Measurements from ENCODE around the gene ADGRD2.
"Not testable (repeated sequence)": the region's sequence is repeated elsewhere in the genome, so short reads cannot be mapped to it uniquely, and the experiment has no call there.

Gene ADGRD2

GRCh38 chr9:124419832-124420489 is 30.3 kb upstream of the ADGRD2 start:
- Histone ChIP-seq H3K27ac (ENCODE audit: insufficient read depth, low read length, poor library complexity, severe bottlenecking) (no peak overlapping the region), H3K4me3 (ENCODE audit: insufficient read depth, low read depth, low read length, poor library complexity, severe bottlenecking) (no peak overlapping the region), H3K4me1 (ENCODE audit: control insufficient read depth, insufficient read depth, low read length, poor library complexity, severe bottlenecking) (peaks cover under 1% of the 10 kb centered on the region), H3K27me3 (replicated peaks; ENCODE audit: control insufficient read depth, insufficient read depth, low read length, poor library complexity, severe bottlenecking) (no peaks in the 10 kb centered on the region), H3K9me3 (ENCODE audit: control insufficient read depth, low read length) (no peaks in the 10 kb centered on the region), H3K36me3 (ENCODE audit: control insufficient read depth, insufficient read depth, low read length) (no peaks in the 10 kb centered on the region)
- no peak for DNase-seq

- H3K27me3 ChIP-seq (replicated peaks; ENCODE audit: control insufficient read depth, insufficient read depth, low read length, poor library complexity, severe bottlenecking), result no peaks in the 10 kb centered on the region
- no peak overlapping the region for H3K27ac ChIP-seq (ENCODE audit: insufficient read depth, low read length, poor library complexity, severe bottlenecking)
- no peaks in the 10 kb centered on the region for H3K4me1 ChIP-seq (ENCODE audit: control insufficient read depth, insufficient read depth, low read length, poor library complexity, severe bottlenecking)
- no peaks in the 10 kb centered on the region for H3K9me3 ChIP-seq (ENCODE audit: control insufficient read depth, low read length)
- no peaks in the 10 kb centered on the region for H3K36me3 ChIP-seq (ENCODE audit: control insufficient read depth, insufficient read depth, low read length)
- no peak for DNase-seq
- no peak overlapping the region for H3K4me3 ChIP-seq (ENCODE audit: insufficient read depth, low read depth, low read length, poor library complexity, severe bottlenecking)
Measured at GRCh38 chr9:124420991-124421543, 29.2 kb upstream of the ADGRD2 start.

GRCh38 chr9:124423155-124423554 is 27.1 kb upstream of the ADGRD2 start:
- Histone ChIP-seq H3K36me3 (ENCODE audit: control insufficient read depth, insufficient read depth, low read length) (no peaks in the 10 kb centered on the region), H3K4me1 (ENCODE audit: control insufficient read depth, insufficient read depth, low read length, poor library complexity, severe bottlenecking) (no peaks in the 10 kb centered on the region), H3K27me3 (replicated peaks; ENCODE audit: control insufficient read depth, insufficient read depth, low read length, poor library complexity, severe bottlenecking) (no peaks in the 10 kb centered on the region), H3K9me3 (ENCODE audit: control insufficient read depth, low read length) (no peaks in the 10 kb centered on the region), H3K27ac (ENCODE audit: insufficient read depth, low read length, poor library complexity, severe bottlenecking) (no peak overlapping the region), H3K4me3 (ENCODE audit: insufficient read depth, low read depth, low read length, poor library complexity, severe bottlenecking) (no peak overlapping the region)
- no peak for DNase-seq

GRCh38 chr9:124423591-124423990 is 26.7 kb upstream of the ADGRD2 start:
- DNase-seq, result no peak
- Histone ChIP-seq H3K27ac (ENCODE audit: insufficient read depth, low read length, poor library complexity, severe bottlenecking) (no peak overlapping the region), H3K4me3 (ENCODE audit: insufficient read depth, low read depth, low read length, poor library complexity, severe bottlenecking) (no peak overlapping the region), H3K4me1 (ENCODE audit: control insufficient read depth, insufficient read depth, low read length, poor library complexity, severe bottlenecking) (no peaks in the 10 kb centered on the region), H3K36me3 (ENCODE audit: control insufficient read depth, insufficient read depth, low read length) (no peaks in the 10 kb centered on the region), H3K9me3 (ENCODE audit: control insufficient read depth, low read length) (no peaks in the 10 kb centered on the region), H3K27me3 (replicated peaks; ENCODE audit: control insufficient read depth, insufficient read depth, low read length, poor library complexity, severe bottlenecking) (no peaks in the 10 kb centered on the region)

GRCh38 chr9:124425733-124426132 is 24.5 kb upstream of the ADGRD2 start:
- H3K27ac ChIP-seq (ENCODE audit: insufficient read depth, low read length, poor library complexity, severe bottlenecking); H3K36me3 ChIP-seq (ENCODE audit: control insufficient read depth, insufficient read depth, low read length); H3K27me3 ChIP-seq (replicated peaks; ENCODE audit: control insufficient read depth, insufficient read depth, low read length, poor library complexity, severe bottlenecking); H3K9me3 ChIP-seq (ENCODE audit: control insufficient read depth, low read length); H3K4me1 ChIP-seq (ENCODE audit: control insufficient read depth, insufficient read depth, low read length, poor library complexity, severe bottlenecking); H3K4me3 ChIP-seq (ENCODE audit: insufficient read depth, low read depth, low read length, poor library complexity, severe bottlenecking); DNase-seq: not testable (repeated sequence)

GRCh38 chr9:124426361-124426760 is 23.9 kb upstream of the ADGRD2 start:
- H3K4me3 ChIP-seq (ENCODE audit: insufficient read depth, low read depth, low read length, poor library complexity, severe bottlenecking), result no peak overlapping the region
- no peak for DNase-seq

GRCh38 chr9:124427281-124427680 is 23.0 kb upstream of the ADGRD2 start:
- Histone ChIP-seq H3K27me3 (replicated peaks; ENCODE audit: control insufficient read depth, insufficient read depth, low read length, poor library complexity, severe bottlenecking) (no peaks in the 10 kb centered on the region), H3K9me3 (ENCODE audit: control insufficient read depth, low read length) (no peaks in the 10 kb centered on the region), H3K27ac (ENCODE audit: insufficient read depth, low read length, poor library complexity, severe bottlenecking) (no peak overlapping the region), H3K36me3 (ENCODE audit: control insufficient read depth, insufficient read depth, low read length) (no peaks in the 10 kb centered on the region), H3K4me3 (ENCODE audit: insufficient read depth, low read depth, low read length, poor library complexity, severe bottlenecking) (no peak overlapping the region), H3K4me1 (ENCODE audit: control insufficient read depth, insufficient read depth, low read length, poor library complexity, severe bottlenecking) (no peaks in the 10 kb centered on the region)
- DNase-seq, result no peak

More at GRCh38 chr9:124426361-124426760, 23.9 kb upstream of the ADGRD2 start:
- Histone ChIP-seq H3K9me3 (ENCODE audit: control insufficient read depth, low read length) (no peaks in the 10 kb centered on the region), H3K36me3 (ENCODE audit: control insufficient read depth, insufficient read depth, low read length) (no peaks in the 10 kb centered on the region), H3K27ac (ENCODE audit: insufficient read depth, low read length, poor library complexity, severe bottlenecking) (no peak overlapping the region), H3K4me1 (ENCODE audit: control insufficient read depth, insufficient read depth, low read length, poor library complexity, severe bottlenecking) (no peaks in the 10 kb centered on the region), H3K27me3 (replicated peaks; ENCODE audit: control insufficient read depth, insufficient read depth, low read length, poor library complexity, severe bottlenecking) (no peaks in the 10 kb centered on the region)

GRCh38 chr9:124428751-124429529 is 21.3 kb upstream of the ADGRD2 start:
- no peaks in the 10 kb centered on the region for H3K9me3 ChIP-seq (ENCODE audit: control insufficient read depth, low read length)
- no peak overlapping the region for H3K4me3 ChIP-seq (ENCODE audit: insufficient read depth, low read depth, low read length, poor library complexity, severe bottlenecking)
- H3K27ac ChIP-seq (ENCODE audit: insufficient read depth, low read length, poor library complexity, severe bottlenecking), result no peak overlapping the region
- no peaks in the 10 kb centered on the region for H3K27me3 ChIP-seq (replicated peaks; ENCODE audit: control insufficient read depth, insufficient read depth, low read length, poor library complexity, severe bottlenecking)
- no peaks in the 10 kb centered on the region for H3K36me3 ChIP-seq (ENCODE audit: control insufficient read depth, insufficient read depth, low read length)
- DNase-seq, result no peak
- H3K4me1 ChIP-seq (ENCODE audit: control insufficient read depth, insufficient read depth, low read length, poor library complexity, severe bottlenecking), result no peaks in the 10 kb centered on the region

- Histone ChIP-seq H3K36me3 (ENCODE audit: control insufficient read depth, insufficient read depth, low read length) (no peaks in the 10 kb centered on the region), H3K9me3 (ENCODE audit: control insufficient read depth, low read length) (no peaks in the 10 kb centered on the region)
Measured at GRCh38 chr9:124429530-124429867, 20.8 kb upstream of the ADGRD2 start.

GRCh38 chr9:124436320-124436719 is 13.9 kb upstream of the ADGRD2 start:
- H3K27ac ChIP-seq (ENCODE audit: insufficient read depth, low read length, poor library complexity, severe bottlenecking), result no peak overlapping the region
- no peak overlapping the region for H3K4me3 ChIP-seq (ENCODE audit: insufficient read depth, low read depth, low read length, poor library complexity, severe bottlenecking)
- no peaks in the 10 kb centered on the region for H3K27me3 ChIP-seq (replicated peaks; ENCODE audit: control insufficient read depth, insufficient read depth, low read length, poor library complexity, severe bottlenecking)
- no peak for DNase-seq
- H3K4me1 ChIP-seq (ENCODE audit: control insufficient read depth, insufficient read depth, low read length, poor library complexity, severe bottlenecking), result no peaks in the 10 kb centered on the region
- H3K36me3 ChIP-seq (ENCODE audit: control insufficient read depth, insufficient read depth, low read length), result no peaks in the 10 kb centered on the region
- no peaks in the 10 kb centered on the region for H3K9me3 ChIP-seq (ENCODE audit: control insufficient read depth, low read length)

More at GRCh38 chr9:124429530-124429867, 20.8 kb upstream of the ADGRD2 start:
- Histone ChIP-seq H3K27ac (ENCODE audit: insufficient read depth, low read length, poor library complexity, severe bottlenecking) (no peak overlapping the region), H3K4me1 (ENCODE audit: control insufficient read depth, insufficient read depth, low read length, poor library complexity, severe bottlenecking) (no peaks in the 10 kb centered on the region), H3K27me3 (replicated peaks; ENCODE audit: control insufficient read depth, insufficient read depth, low read length, poor library complexity, severe bottlenecking) (no peaks in the 10 kb centered on the region), H3K4me3 (ENCODE audit: insufficient read depth, low read depth, low read length, poor library complexity, severe bottlenecking) (no peak overlapping the region)
- no peak for DNase-seq
